Osteocyte (in vitro differentiated cells): ENCODE measurements around the gene MCM6. TPM values are rescaled to one million over a fixed set of nuclear protein-coding genes. Genes with fewer than 3 reads are reported as not detected.

Experiments
- DNase-seq: peaks from one replicate; pipeline ENCODE4 v3.0.0; 2021; ENCODE audit warnings: mixed read lengths; ENCODE audit not compliant: unreplicated experiment; ENCODE audit errors: extremely low spot score
- H3K27ac Mint-ChIP-seq: one replicate; pipeline ENCODE4 v1.8.0; 2021; ENCODE audit warnings: mild to moderate bottlenecking, mixed read lengths; ENCODE audit not compliant: unreplicated experiment
- H3K27me3 Mint-ChIP-seq: one replicate; pipeline ENCODE4 v1.8.0; 2021; ENCODE audit warnings: mixed read lengths; ENCODE audit not compliant: unreplicated experiment
- H3K36me3 Mint-ChIP-seq: one replicate; pipeline ENCODE4 v1.8.0; 2021; ENCODE audit warnings: mixed read lengths; ENCODE audit not compliant: unreplicated experiment
- H3K4me1 Mint-ChIP-seq: one replicate; pipeline ENCODE4 v1.8.0; 2021; ENCODE audit warnings: mixed read lengths; ENCODE audit not compliant: unreplicated experiment
- H3K4me3 Mint-ChIP-seq: one replicate; pipeline ENCODE4 v1.8.0; 2021; ENCODE audit warnings: mild to moderate bottlenecking, moderate library complexity, mixed read lengths; ENCODE audit not compliant: unreplicated experiment
- H3K9me3 Mint-ChIP-seq: one replicate; pipeline ENCODE4 v1.8.0; 2021; ENCODE audit warnings: mixed read lengths; ENCODE audit not compliant: unreplicated experiment
- total RNA-seq: library from RNA; stranded (reverse); gene quantifications from 2 replicates; pipeline ENCODE4 v1.2.1, GENCODE V29; 2021
- TF ChIP-seq, protein P1 (sequence below): fragments of 200-600 bp; sonication (generic); IDR thresholded peaks from 2 replicates; pipeline ENCODE4 v1.5.0; 2021; ENCODE audit warnings: antibody characterized with exemption, mild to moderate bottlenecking, moderate library complexity

MCM6 gene
- total RNA-seq, 1 donor from 2014 or later, result 26.2 TPM

DNA sequence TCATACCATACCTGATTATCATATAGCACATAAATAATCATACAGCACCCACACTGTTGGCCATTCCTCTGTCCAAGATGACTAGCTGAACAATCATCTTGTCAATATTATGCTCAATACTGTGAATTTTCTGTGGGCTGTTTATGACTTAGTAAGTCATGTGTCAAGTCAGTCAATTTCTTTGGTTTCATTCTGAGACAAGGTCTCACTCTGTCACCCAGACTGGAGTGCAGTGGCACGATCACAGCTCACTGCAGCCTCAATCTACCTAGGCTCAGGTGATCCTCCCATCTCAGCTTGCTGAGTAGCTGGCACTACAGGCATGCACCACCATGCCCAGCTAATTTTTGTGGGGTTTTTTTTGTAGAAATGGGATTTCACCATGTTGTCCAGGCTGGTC, 5.7 kb downstream of the MCM6 start:
- Mint-ChIP-seq H3K9me3 (no peaks in the 10 kb centered on the region), H3K4me3 (no peak overlapping the region), H3K27me3 (no peaks in the 10 kb centered on the region), H3K4me1 (peaks cover 22% of the 10 kb centered on the region), H3K27ac (no peak overlapping the region), H3K36me3 (peaks cover 35% of the 10 kb centered on the region)
- TF ChIP-seq, protein P1, sequence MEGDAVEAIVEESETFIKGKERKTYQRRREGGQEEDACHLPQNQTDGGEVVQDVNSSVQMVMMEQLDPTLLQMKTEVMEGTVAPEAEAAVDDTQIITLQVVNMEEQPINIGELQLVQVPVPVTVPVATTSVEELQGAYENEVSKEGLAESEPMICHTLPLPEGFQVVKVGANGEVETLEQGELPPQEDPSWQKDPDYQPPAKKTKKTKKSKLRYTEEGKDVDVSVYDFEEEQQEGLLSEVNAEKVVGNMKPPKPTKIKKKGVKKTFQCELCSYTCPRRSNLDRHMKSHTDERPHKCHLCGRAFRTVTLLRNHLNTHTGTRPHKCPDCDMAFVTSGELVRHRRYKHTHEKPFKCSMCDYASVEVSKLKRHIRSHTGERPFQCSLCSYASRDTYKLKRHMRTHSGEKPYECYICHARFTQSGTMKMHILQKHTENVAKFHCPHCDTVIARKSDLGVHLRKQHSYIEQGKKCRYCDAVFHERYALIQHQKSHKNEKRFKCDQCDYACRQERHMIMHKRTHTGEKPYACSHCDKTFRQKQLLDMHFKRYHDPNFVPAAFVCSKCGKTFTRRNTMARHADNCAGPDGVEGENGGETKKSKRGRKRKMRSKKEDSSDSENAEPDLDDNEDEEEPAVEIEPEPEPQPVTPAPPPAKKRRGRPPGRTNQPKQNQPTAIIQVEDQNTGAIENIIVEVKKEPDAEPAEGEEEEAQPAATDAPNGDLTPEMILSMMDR, result no peak
- no peak for DNase-seq

DNA sequence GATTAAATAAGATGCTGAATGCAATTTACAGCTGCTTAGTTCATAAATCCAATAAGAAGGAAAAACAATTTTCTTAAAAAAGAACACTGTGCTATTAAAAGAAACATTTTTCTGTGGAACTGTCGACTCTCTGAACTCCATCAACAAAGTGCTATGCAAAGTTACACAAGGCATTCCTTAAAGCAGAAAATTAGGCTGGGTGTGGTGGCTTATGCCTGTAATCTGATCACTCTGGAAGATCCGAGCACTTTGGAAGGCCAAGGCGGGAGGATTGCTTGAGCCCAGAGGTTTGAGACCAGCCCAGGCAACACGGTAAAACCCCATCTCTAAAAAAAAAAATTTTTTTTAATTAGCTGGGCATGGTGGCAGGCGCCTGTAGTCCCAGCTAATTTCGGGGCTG, 13.0 kb downstream of the MCM6 start:
- no peak for DNase-seq
- Mint-ChIP-seq H3K27ac (peak overlapping the region; percentile 53), H3K4me1 (peaks cover 10% of the 10 kb centered on the region), H3K4me3 (no peak overlapping the region), H3K9me3 (no peaks in the 10 kb centered on the region), H3K36me3 (peaks cover 25% of the 10 kb centered on the region), H3K27me3 (no peaks in the 10 kb centered on the region)
- TF ChIP-seq, protein P1, result no peak

DNA sequence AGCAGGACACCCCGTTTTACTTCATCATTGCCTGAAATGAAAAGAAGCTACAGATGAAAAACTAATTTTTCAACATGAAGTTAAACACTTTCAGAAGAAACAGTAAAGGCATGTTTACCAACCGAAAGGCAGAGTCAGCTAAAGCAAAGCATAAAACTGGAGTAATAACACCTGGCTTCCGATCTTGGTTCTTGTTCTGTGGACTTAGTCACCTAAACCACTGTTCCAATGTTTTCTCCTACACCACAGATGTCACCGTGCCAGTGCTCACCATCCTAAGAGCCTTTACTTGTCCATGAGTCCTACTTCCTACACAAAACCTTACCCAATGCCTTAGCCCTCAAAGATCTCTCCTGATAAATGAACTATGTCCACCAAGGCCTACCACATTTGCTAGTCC, 13.5 kb downstream of the MCM6 start:
- Mint-ChIP-seq H3K4me1 (peaks cover 10% of the 10 kb centered on the region), H3K9me3 (no peaks in the 10 kb centered on the region), H3K36me3 (peaks cover 21% of the 10 kb centered on the region), H3K4me3 (no peak overlapping the region), H3K27ac (peak overlapping the region; percentile 53), H3K27me3 (no peaks in the 10 kb centered on the region)
- TF ChIP-seq, protein P1, result no peak
- no peak for DNase-seq

DNA sequence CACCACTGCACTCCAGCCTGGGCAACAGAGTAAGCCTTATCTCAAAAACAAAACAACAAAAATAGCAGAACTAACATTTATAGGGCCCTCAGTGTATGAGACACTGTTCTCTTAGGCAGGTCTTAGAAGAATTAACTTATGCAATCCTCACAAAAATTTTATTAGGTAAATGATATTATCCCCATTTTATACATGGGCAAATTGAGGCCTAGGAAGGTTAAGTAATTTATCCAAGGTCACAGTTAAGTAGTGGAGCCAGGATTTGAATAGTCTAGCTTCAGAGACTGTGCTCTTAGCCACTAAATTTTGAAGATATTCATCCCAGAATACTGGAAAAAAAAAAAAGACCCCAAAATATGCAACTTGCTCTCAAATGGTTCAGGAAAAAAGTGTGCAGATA, 22.8 kb downstream of the MCM6 start:
- Mint-ChIP-seq H3K27ac (no peak overlapping the region), H3K9me3 (no peaks in the 10 kb centered on the region), H3K4me1 (peaks cover 2% of the 10 kb centered on the region), H3K36me3 (peaks cover 32% of the 10 kb centered on the region), H3K27me3 (no peaks in the 10 kb centered on the region), H3K4me3 (no peak overlapping the region)
- TF ChIP-seq, protein P1, result no peak
- no peak for DNase-seq

DNA sequence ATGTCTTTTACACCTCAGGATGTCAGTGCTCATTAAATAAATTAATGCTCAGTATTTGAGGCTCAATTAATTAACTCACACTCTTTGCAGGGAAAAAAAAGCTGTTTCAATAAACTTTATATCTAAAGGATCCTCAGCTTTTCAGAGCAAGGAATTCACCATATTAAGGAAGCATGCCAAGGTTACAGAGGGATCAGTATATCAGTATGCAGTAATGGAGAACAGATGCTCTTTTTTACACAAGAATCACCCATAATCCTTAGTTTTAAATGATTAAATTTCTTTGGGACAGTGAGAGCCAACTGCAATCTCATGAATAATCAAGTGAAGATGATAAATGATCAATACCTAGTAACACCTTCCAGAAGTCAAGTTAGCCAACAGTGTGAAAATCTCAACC, 24.4 kb downstream of the MCM6 start:
- Mint-ChIP-seq H3K36me3 (peaks cover 35% of the 10 kb centered on the region), H3K27me3 (no peaks in the 10 kb centered on the region), H3K9me3 (no peaks in the 10 kb centered on the region), H3K4me3 (no peak overlapping the region), H3K27ac (no peak overlapping the region), H3K4me1 (peaks cover 2% of the 10 kb centered on the region)
- TF ChIP-seq, protein P1, result no peak
- no peak for DNase-seq
